ENCODE measurements around the gene GGT5. TPM values are rescaled to one million over a fixed set of nuclear protein-coding genes. Genes with fewer than 3 reads are reported as not detected.

Gene GGT5
- total RNA-seq, 6 experiments from 2014 or later: 0.17 to 0.61 (median 0.27) TPM

DNA sequence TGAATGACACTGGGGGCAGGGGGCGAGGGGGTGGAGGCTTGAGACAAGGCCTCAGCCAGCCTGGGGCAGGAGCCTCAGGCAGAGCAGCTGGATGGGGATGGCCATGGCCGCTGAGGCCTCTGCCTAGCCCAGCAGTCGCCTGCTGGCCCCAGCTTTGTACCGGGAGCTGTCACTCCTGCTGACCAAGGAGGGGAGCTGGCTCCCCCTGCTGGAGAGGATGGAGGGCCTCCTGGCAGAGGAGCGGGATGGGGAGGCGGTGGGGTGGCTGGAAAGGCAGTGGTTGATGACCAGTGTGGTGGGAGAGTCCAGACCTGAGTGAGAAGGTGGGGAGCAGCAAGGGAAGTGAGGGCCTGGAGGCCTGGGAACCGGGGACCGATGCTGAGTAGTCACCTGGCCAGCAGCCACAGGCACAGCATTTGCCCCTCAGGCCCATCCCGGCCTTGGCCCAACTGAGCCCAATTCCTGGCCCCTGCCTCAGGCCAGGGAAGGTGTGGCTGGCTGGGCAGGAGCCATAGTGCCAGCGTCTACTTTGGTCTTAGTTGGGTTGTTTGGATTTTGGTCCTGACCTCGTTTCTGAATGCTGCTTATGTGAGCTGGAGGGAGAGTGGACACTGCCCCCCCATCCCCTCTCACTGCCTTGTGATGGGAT, 69.6 kb downstream of the GGT5 start:
- H3K27ac Mint-ChIP-seq: peak overlapping the region; percentile 2
- DNase-seq: peak; percentile 68
- H3K27me3 Mint-ChIP-seq (ENCODE audit: insufficient read depth): peaks cover 2% of the 10 kb centered on the region
- H3K36me3 Mint-ChIP-seq (ENCODE audit: low read depth): no peaks in the 10 kb centered on the region
- no peaks in the 10 kb centered on the region; the same call in 1 of the 2 replicates for H3K4me1 Mint-ChIP-seq (ENCODE audit: low read depth)
- no peak overlapping the region for H3K4me3 Mint-ChIP-seq
- TF ChIP-seq, protein P1, sequence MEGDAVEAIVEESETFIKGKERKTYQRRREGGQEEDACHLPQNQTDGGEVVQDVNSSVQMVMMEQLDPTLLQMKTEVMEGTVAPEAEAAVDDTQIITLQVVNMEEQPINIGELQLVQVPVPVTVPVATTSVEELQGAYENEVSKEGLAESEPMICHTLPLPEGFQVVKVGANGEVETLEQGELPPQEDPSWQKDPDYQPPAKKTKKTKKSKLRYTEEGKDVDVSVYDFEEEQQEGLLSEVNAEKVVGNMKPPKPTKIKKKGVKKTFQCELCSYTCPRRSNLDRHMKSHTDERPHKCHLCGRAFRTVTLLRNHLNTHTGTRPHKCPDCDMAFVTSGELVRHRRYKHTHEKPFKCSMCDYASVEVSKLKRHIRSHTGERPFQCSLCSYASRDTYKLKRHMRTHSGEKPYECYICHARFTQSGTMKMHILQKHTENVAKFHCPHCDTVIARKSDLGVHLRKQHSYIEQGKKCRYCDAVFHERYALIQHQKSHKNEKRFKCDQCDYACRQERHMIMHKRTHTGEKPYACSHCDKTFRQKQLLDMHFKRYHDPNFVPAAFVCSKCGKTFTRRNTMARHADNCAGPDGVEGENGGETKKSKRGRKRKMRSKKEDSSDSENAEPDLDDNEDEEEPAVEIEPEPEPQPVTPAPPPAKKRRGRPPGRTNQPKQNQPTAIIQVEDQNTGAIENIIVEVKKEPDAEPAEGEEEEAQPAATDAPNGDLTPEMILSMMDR (IDR thresholded peaks at IDR 0.05): peak; percentile 93
- no peaks in the 10 kb centered on the region for H3K9me3 Mint-ChIP-seq

DNA sequence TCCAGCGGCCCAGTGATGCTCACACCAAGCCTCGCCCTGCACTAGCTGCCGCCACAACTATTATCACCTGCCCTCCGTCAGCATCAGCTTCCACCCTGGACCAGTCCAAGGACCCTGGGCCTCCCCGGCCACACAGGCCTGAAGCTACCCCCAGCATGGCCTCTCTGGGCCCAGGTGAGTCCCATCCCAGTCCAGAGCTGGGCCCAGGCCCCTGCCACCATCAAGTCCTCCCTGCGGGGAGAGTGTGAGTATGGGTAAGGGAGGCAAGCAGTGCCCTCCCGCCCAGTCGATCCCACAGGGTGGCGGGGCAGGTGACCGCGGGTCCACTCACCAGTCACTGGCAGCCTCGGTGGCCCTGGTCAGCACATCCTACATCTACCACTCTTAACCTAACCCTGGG, 73.1 kb downstream of the GGT5 start:
- Mint-ChIP-seq H3K4me1 (ENCODE audit: low read depth) (no peaks in the 10 kb centered on the region; the same call in 1 of the 2 replicates), H3K27me3 (ENCODE audit: insufficient read depth) (peaks cover 2% of the 10 kb centered on the region), H3K36me3 (ENCODE audit: low read depth) (no peaks in the 10 kb centered on the region), H3K9me3 (no peaks in the 10 kb centered on the region), H3K27ac (no peak overlapping the region), H3K4me3 (no peak overlapping the region)
- TF ChIP-seq, protein P1 (IDR thresholded peaks at IDR 0.05): no peak
- no peak for DNase-seq

DNA sequence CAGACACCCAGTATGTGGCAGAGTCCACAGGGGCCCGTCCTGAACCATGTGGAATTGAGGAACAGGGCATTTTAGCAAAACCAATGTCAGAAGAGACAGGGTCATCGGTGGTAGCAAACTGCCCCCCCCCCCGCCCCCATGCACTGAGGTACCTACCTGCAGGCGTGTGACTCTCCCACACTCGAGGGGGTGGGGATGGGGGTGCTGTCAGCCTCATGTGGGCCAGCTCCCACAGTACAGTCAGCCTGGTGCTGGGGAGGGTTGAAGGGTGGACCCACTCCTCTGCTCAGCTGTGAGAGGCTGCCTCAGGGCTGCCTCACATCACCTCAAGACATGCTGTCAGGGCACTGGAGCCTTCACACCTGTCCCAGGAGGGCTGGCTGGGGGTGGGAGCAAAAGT, 74.2 kb downstream of the GGT5 start:
- Mint-ChIP-seq H3K36me3 (ENCODE audit: low read depth) (no peaks in the 10 kb centered on the region), H3K27ac (no peak overlapping the region), H3K4me3 (no peak overlapping the region), H3K4me1 (ENCODE audit: low read depth) (peaks cover 2% of the 10 kb centered on the region), H3K27me3 (ENCODE audit: insufficient read depth) (peaks cover 1% of the 10 kb centered on the region), H3K9me3 (no peaks in the 10 kb centered on the region)
- no peak for DNase-seq
- TF ChIP-seq, protein P1 (IDR thresholded peaks at IDR 0.05): no peak

DNA sequence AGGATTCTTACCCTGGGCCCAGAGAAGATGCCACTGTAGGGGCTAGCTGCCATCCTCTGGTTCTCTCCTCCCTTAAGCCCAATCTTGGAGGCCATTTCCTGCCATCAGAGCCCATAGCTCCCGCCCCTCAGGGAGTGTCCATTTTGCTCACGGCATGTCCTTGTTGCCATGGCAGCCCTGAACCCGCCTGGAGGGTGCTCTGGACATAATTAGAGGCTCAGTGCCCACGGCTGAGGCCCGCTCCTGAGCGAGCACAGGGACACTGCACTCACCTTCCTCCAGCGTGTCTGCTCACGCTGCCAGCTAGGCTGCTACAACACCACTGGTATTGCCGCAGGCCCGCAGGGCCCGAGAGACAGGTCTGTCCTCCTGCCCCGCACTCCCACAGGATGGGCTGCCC, 74.7 kb downstream of the GGT5 start:
- H3K27me3 Mint-ChIP-seq (ENCODE audit: insufficient read depth): peaks cover 1% of the 10 kb centered on the region
- no peaks in the 10 kb centered on the region for H3K36me3 Mint-ChIP-seq (ENCODE audit: low read depth)
- H3K27ac Mint-ChIP-seq: no peak overlapping the region
- no peak for DNase-seq
- H3K9me3 Mint-ChIP-seq: no peaks in the 10 kb centered on the region
- no peak overlapping the region for H3K4me3 Mint-ChIP-seq
- H3K4me1 Mint-ChIP-seq (ENCODE audit: low read depth): peaks cover 7% of the 10 kb centered on the region
- TF ChIP-seq, protein P1 (IDR thresholded peaks at IDR 0.05): no peak

Other genes starting within 250 kb of the GGT5 start
- not detected for gene GSTT4, start 239.6 kb downstream of the GGT5 start, total RNA-seq (2021; fragmentation: NEBNext Ultra II Directional; extraction: Animal tissue kit (Norgen Biotek cat#: 25700))
- gene CABIN1, start 233.8 kb downstream of the GGT5 start, total RNA-seq (2021; fragmentation: NEBNext Ultra II Directional; extraction: Animal tissue kit (Norgen Biotek cat#: 25700)): 10 to 100 TPM; 39.0 to 54.1 (median 48.0) TPM
- under 1 TPM; 0.11 to 0.24 (median 0.19) TPM for gene SUSD2, start 63.6 kb downstream of the GGT5 start, total RNA-seq (2021; fragmentation: NEBNext Ultra II Directional; extraction: Animal tissue kit (Norgen Biotek cat#: 25700))
- 10 to 100 TPM; 47.3 to 61.5 (median 59.1) TPM for gene SPECC1L, start 25.7 kb upstream of the GGT5 start, total RNA-seq (2021; fragmentation: NEBNext Ultra II Directional; extraction: Animal tissue kit (Norgen Biotek cat#: 25700))
- 1 to 10 TPM; 1.1 to 2.9 (median 1.4) TPM for gene ADORA2A, start 182.5 kb upstream of the GGT5 start, total RNA-seq (2021; fragmentation: NEBNext Ultra II Directional; extraction: Animal tissue kit (Norgen Biotek cat#: 25700))

Data from HFFc6 (cell line).